ENCODE results near the gene PCDHB7.
A peak's percentile ranks its signal among the peaks of the same experiment; 100 is the strongest.

DNA sequence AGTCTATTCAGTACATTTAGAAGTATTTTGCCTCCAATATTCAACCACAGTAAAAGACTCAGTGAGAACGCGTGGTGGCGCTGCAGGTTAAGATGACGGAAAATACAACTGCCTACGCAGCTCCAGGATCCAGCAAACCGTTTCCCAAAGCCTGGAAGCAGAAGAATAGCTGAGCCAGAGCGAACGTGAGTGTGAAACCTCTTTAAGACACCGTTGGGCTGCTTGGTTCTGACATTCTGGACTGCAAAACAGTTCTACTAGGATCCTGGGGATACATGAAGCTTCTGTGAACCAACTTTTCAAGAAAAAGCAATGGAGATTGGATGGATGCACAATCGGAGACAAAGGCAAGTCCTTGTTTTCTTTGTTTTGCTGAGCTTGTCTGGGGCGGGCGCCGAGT lies 9.8 kb downstream of the PCDHB7 start, which contains the start of gene PCDHB16:
- peak in 1 of 2 donors; percentile 4 for TF ChIP-seq CTCF (IDR thresholded peaks at IDR 0.05; ENCODE audit: extremely low read depth in 1 of 2, insufficient read depth in 1 of 2, low read depth in 1 of 2, low read length in 2 of 2)
- no peak for TF ChIP-seq POLR2AphosphoS5 (IDR thresholded peaks at IDR 0.05; ENCODE audit: insufficient read depth, low read depth, low read length)
- no peak for TF ChIP-seq EZH2 (IDR thresholded peaks at IDR 0.05; ENCODE audit: borderline replicate concordance, low read depth, low read length, severe bottlenecking)
- no peak for TF ChIP-seq POLR2A (IDR thresholded peaks at IDR 0.05; ENCODE audit: low read depth, low read length)
- no peak for TF ChIP-seq MYC (IDR thresholded peaks at IDR 0.05; ENCODE audit: low read depth, low read length)

Data from endothelial cell of umbilical vein (primary cell).